Endothelial cell of umbilical vein (primary cell): ENCODE measurements around the gene ASB2. TPM values are rescaled to one million over a fixed set of nuclear protein-coding genes. Genes with fewer than 3 reads are reported as not detected.

ENCODE experiments used
- BruUV-seq: library from RNA; stranded (reverse); fragments of 400-500 nt; replicated peaks from 2 replicates; lab custom pipeline; 2021; lab: Mats Ljungman, UMichigan
- CTCF ChIA-PET: fragments of 300-600, 350-600 bp; sonication (Branson Sonifier 250); formaldehyde crosslinking; loops from one replicate; lab custom pipeline; 2021; ENCODE audit warnings: antibody characterized with exemption, inconsistent platforms; lab: Charles Lee
- POLR2A ChIA-PET: fragments of 300-600, 350-600 bp; sonication (Branson Sonifier 250); formaldehyde crosslinking; loops from one replicate; lab custom pipeline; 2021; ENCODE audit warnings: antibody characterized with exemption, inconsistent platforms; lab: Charles Lee
- DNase-seq: peaks from one replicate; pipeline ENCODE4 v3.0.0-alpha.2; 2011; ENCODE audit warnings: low read depth, low spot score
- FAIRE-seq: peaks from 2 replicates; lab custom pipeline; 2011; peaks lifted over from hg19 to GRCh38; lab: Jason Lieb, UNC
- H2AFZ ChIP-seq: 2 replicates; pipeline ENCODE4 v1.6.0; 2012; ENCODE audit warnings: low read depth, low read length, control low read depth, inconsistent platforms
- H3K27ac ChIP-seq: 2 replicates; pipeline ENCODE4 v1.5.1; 2011; ENCODE audit warnings: low read depth, mild to moderate bottlenecking, control low read depth, low read length, moderate library complexity; ENCODE audit not compliant: insufficient read depth
- H3K27me3 ChIP-seq, 2 experiments: 2 replicates each; pipeline versions ENCODE4 v1.6.0 to v1.6.1; 2011; ENCODE audit warnings: low read length in 2 of 2, mixed read lengths in 1 of 2; ENCODE audit not compliant: control insufficient read depth in 2 of 2, insufficient read depth in 2 of 2
- H3K36me3 ChIP-seq, 2 experiments: 2 replicates in 1 of 2; 3 replicates in 1 of 2; pipeline ENCODE4 v1.5.1; 2011; ENCODE audit warnings: low read length in 2 of 2, mild to moderate bottlenecking in 1 of 2, moderate library complexity in 1 of 2; ENCODE audit not compliant: control insufficient read depth in 2 of 2, insufficient read depth in 2 of 2; ENCODE audit errors: extremely low read depth in 1 of 2
- H3K4me1 ChIP-seq: 3 replicates; pipeline ENCODE4 v1.5.1; 2011; ENCODE audit warnings: mild to moderate bottlenecking, low read length; ENCODE audit not compliant: control insufficient read depth, insufficient read depth; ENCODE audit errors: extremely low read depth
- H3K4me2 ChIP-seq: 2 replicates; pipeline ENCODE4 v1.6.1; 2011; ENCODE audit warnings: low read length, control low read depth, mixed read lengths; ENCODE audit not compliant: insufficient read depth
- H3K4me3 ChIP-seq, 3 experiments: fragments of 200-600 bp in 1 of 3; sonication (generic), shearing (Covaris generic) in 1 of 3; replicated peaks in 1 of 3; 2 replicates each; pipeline ENCODE4 v1.5.1; 2011 to 2016; ENCODE audit warnings: control low read depth in 3 of 3, low read length in 3 of 3, mild to moderate bottlenecking in 2 of 3, inconsistent platforms in 1 of 3, low read depth in 1 of 3, moderate library complexity in 1 of 3; ENCODE audit not compliant: insufficient read depth in 1 of 3
- H3K79me2 ChIP-seq: 2 replicates; pipeline ENCODE4 v1.6.0; 2012; ENCODE audit warnings: low read length, inconsistent platforms; ENCODE audit not compliant: control insufficient read depth, insufficient read depth
- H3K9ac ChIP-seq: replicated peaks from 2 replicates; pipeline ENCODE3; 2011; ENCODE audit warnings: low read length, control low read depth; ENCODE audit not compliant: insufficient read depth; ENCODE audit errors: extremely low read depth
- H3K9me1 ChIP-seq: replicated peaks from 3 replicates; pipeline ENCODE4 v1.6.0; 2011; ENCODE audit warnings: mild to moderate bottlenecking, low read length; ENCODE audit not compliant: control insufficient read depth, insufficient read depth; ENCODE audit errors: extremely low read depth
- H3K9me3 ChIP-seq: replicated peaks from 2 replicates; pipeline ENCODE4 v1.5.1; 2012; ENCODE audit warnings: low read length, inconsistent platforms; ENCODE audit not compliant: control insufficient read depth, insufficient read depth
- H4K20me1 ChIP-seq: replicated peaks from 2 replicates; pipeline ENCODE3; 2011; ENCODE audit warnings: mild to moderate bottlenecking, low read length; ENCODE audit not compliant: control insufficient read depth, insufficient read depth; ENCODE audit errors: extremely low read depth
- CTCF ChIP-seq, 2 donors: IDR thresholded peaks; 1 replicate in 1 of 2; 2 replicates in 1 of 2; pipeline ENCODE4 v1.5.1; 2011; ENCODE audit warnings: low read length in 2 of 2, mild to moderate bottlenecking in 2 of 2, moderate library complexity in 2 of 2, control low read depth in 1 of 2, inconsistent platforms in 1 of 2, low read depth in 1 of 2; ENCODE audit not compliant: insufficient read depth in 1 of 2; ENCODE audit errors: extremely low read depth in 1 of 2
- EZH2 ChIP-seq: IDR thresholded peaks from 2 replicates; pipeline ENCODE4 v1.6.1; 2012; ENCODE audit warnings: borderline replicate concordance, low read depth, mild to moderate bottlenecking, moderate library complexity, low read length, inconsistent platforms; ENCODE audit not compliant: severe bottlenecking
- FOS ChIP-seq: IDR thresholded peaks from 2 replicates; pipeline ENCODE4 v1.6.1; 2011; ENCODE audit warnings: mild to moderate bottlenecking, low read length, moderate library complexity, borderline replicate concordance; ENCODE audit not compliant: insufficient read depth
- GATA2 ChIP-seq: IDR thresholded peaks from 2 replicates; pipeline ENCODE4 v1.7.0; 2011; ENCODE audit warnings: low read depth, mild to moderate bottlenecking, moderate library complexity, mixed read lengths, low read length; ENCODE audit not compliant: insufficient read length, insufficient read depth
- JUN ChIP-seq: IDR thresholded peaks from 2 replicates; pipeline ENCODE4 v1.6.1; 2011; ENCODE audit warnings: borderline replicate concordance, low read depth; ENCODE audit not compliant: insufficient read length, insufficient read depth
- MAX ChIP-seq: IDR thresholded peaks from 2 replicates; pipeline ENCODE4 v1.6.1; 2011; ENCODE audit not compliant: insufficient read depth, insufficient read length
- MYC ChIP-seq: IDR thresholded peaks from one replicate; pipeline ENCODE4 v1.6.1; 2011; ENCODE audit warnings: mild to moderate bottlenecking, low read depth, low read length
- POLR2A ChIP-seq: IDR thresholded peaks from 2 replicates; pipeline ENCODE4 v1.6.1; 2012; ENCODE audit warnings: low read depth, mild to moderate bottlenecking, control low read depth, low read length
- POLR2AphosphoS5 ChIP-seq: IDR thresholded peaks from 2 replicates; pipeline ENCODE4 v1.6.1; 2012; ENCODE audit warnings: low read depth, mild to moderate bottlenecking, control low read depth, low read length, moderate library complexity; ENCODE audit not compliant: insufficient read depth
- dilution Hi-C: fragments of 300-500 bp; cut with MboI; formaldehyde crosslinking; loops from one replicate; pipeline ENCODE4 v1.15.0; 2019; ENCODE audit warnings: low sequenced_read_pairs; ENCODE audit not compliant: extremely low pct_ligation_motif_present
- intact Hi-C: fragments of 100-400 bp; cut with micrococcal nuclease; formaldehyde crosslinking; loops from one replicate; pipeline ENCODE4 v1.10.0; 2022
- polyA plus RNA-seq, 4 experiments: library from polyadenylated mRNA; depleted of rRNA in 3 of 4; stranded (reverse) in 3 of 4; unstranded in 1 of 4; fragments of >200 nt; gene quantifications; 2 replicates each; pipeline versions ENCODE4 v1.2.1 to v1.2.3, GENCODE V29; 2011 to 2012; ENCODE audit warnings: missing spikeins in 1 of 4
- total RNA-seq: library from RNA; stranded (reverse); gene quantifications from 2 replicates; pipeline ENCODE4 v1.2.3, GENCODE V29; 2021

ASB2 gene
- total and polyA plus RNA-seq, 2 donors (not counting 3 experiments of a cell fraction or from before 2014, with no cell fraction given): not detected

GRCh38 chr14:93897476-93897845 is 78.9 kb downstream of the ASB2 start:
- Histone ChIP-seq H3K36me3 (no peaks in the 10 kb centered on the region), H3K9me3 (no peaks in the 10 kb centered on the region), H3K9me1 (no peaks in the 10 kb centered on the region), H3K4me2 (no peak overlapping the region), H3K79me2 (no peaks in the 10 kb centered on the region), H3K27me3 (no peaks in the 10 kb centered on the region), H3K4me1 (no peaks in the 10 kb centered on the region), H3K27ac (no peak overlapping the region), H4K20me1 (no peaks in the 10 kb centered on the region), H2AFZ (no peak overlapping the region), H3K9ac (no peak overlapping the region), H3K4me3 (no peak overlapping the region)
- dilution Hi-C loops: no loop called here
- ChIA-PET POLR2A (no interaction called here), CTCF (interaction anchor here (0.9 to 1.6 kb wide), 2 partner anchors 9 to 42 kb away, joined by 3 to 4 read pairs; no protein-coding TSS in a partner anchor)
- intact Hi-C loops: no loop called here
- no peak for TF ChIP-seq GATA2
- no peak for FAIRE-seq
- DNase-seq: no peak
- BruUV-seq: no TSS peak

GRCh38 chr14:93895023-93895604 is 81.3 kb downstream of the ASB2 start:
- no peaks in the 10 kb centered on the region for H4K20me1 ChIP-seq
- H3K27ac ChIP-seq: no peak overlapping the region
- BruUV-seq: no TSS peak
- no peaks in the 10 kb centered on the region for H3K36me3 ChIP-seq
- DNase-seq (no peak), FAIRE-seq (no peak)
- H3K27me3 ChIP-seq: no peaks in the 10 kb centered on the region
- H3K4me1 ChIP-seq: no peaks in the 10 kb centered on the region
- CTCF ChIA-PET: interaction anchor here (0.8 to 1.7 kb wide), 2 partner anchors 10 to 12 kb away, joined by 3 to 4 read pairs; no protein-coding TSS in a partner anchor
- H3K4me3 ChIP-seq: no peak overlapping the region
- intact Hi-C loops: no loop called here
- dilution Hi-C loops: no loop called here
- H2AFZ ChIP-seq: no peak overlapping the region
- POLR2A ChIA-PET: no interaction called here
- no peaks in the 10 kb centered on the region for H3K9me1 ChIP-seq
- H3K9ac ChIP-seq: no peak overlapping the region
- no peak overlapping the region for H3K4me2 ChIP-seq
- H3K79me2 ChIP-seq: no peaks in the 10 kb centered on the region
- no peak for TF ChIP-seq MAX
- TF ChIP-seq FOS: no peak
- no peak for TF ChIP-seq POLR2A
- TF ChIP-seq GATA2: no peak
- TF ChIP-seq EZH2: no peak
- TF ChIP-seq CTCF (IDR thresholded peaks at IDR 0.05; ENCODE audit: extremely low read depth in 1 of 2, insufficient read depth in 1 of 2, low read depth in 1 of 2, low read length in 2 of 2): no peak
- TF ChIP-seq JUN: no peak
- TF ChIP-seq POLR2AphosphoS5: no peak
- TF ChIP-seq MYC: no peak
- H3K9me3 ChIP-seq: no peaks in the 10 kb centered on the region
